ENCODE results near the gene CEACAM16.
A peak's percentile ranks its signal among the peaks of the same experiment; 100 is the strongest.

DNA sequence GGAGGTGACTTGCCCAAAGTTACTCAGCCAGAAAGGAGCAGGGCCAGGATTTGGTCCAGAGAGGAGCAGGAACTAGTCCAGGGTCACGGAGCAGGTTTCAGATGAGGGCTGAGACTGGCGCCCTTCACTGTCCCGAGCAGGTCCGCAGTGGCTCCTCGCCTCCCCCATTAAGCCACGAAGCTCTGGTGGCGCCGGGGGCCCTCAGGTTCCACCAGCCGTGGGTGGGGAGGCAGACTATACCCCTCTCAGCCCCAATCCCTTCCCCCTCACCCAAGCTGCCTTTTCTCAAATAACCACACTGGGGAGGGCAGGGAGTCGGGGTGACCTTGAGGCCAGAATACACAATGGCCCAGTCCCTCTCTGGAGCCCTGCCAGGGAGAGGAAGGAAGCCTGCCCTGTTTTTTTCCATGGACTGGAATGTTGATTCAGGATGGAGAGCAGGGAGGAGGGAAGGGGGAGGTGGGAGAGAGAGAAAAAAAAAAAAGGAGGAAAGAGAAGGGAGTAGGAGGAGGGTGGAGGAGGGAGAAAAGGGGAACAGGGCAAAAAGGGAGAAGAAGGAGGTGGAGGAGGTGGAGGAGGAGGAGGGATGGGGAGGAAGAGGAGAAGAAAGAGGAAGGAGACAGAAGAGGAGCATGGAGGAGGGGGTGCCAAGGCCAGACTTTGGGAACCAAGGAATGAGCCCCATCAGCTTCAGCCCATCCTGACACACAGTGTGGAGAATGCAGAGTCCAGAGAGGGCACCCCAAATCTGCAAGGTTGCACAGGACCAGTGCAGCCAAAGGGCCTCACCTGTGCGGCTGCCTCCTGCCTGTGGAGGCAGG is 19.7 kb downstream of the CEACAM16 start:
- TF ChIP-seq, protein P1, sequence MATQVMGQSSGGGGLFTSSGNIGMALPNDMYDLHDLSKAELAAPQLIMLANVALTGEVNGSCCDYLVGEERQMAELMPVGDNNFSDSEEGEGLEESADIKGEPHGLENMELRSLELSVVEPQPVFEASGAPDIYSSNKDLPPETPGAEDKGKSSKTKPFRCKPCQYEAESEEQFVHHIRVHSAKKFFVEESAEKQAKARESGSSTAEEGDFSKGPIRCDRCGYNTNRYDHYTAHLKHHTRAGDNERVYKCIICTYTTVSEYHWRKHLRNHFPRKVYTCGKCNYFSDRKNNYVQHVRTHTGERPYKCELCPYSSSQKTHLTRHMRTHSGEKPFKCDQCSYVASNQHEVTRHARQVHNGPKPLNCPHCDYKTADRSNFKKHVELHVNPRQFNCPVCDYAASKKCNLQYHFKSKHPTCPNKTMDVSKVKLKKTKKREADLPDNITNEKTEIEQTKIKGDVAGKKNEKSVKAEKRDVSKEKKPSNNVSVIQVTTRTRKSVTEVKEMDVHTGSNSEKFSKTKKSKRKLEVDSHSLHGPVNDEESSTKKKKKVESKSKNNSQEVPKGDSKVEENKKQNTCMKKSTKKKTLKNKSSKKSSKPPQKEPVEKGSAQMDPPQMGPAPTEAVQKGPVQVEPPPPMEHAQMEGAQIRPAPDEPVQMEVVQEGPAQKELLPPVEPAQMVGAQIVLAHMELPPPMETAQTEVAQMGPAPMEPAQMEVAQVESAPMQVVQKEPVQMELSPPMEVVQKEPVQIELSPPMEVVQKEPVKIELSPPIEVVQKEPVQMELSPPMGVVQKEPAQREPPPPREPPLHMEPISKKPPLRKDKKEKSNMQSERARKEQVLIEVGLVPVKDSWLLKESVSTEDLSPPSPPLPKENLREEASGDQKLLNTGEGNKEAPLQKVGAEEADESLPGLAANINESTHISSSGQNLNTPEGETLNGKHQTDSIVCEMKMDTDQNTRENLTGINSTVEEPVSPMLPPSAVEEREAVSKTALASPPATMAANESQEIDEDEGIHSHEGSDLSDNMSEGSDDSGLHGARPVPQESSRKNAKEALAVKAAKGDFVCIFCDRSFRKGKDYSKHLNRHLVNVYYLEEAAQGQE (IDR thresholded peaks at IDR 0.05; ENCODE audit: insufficient read depth in 1 of 2, low read depth in 2 of 2, low read length in 2 of 2), result peak in 1 of 2 experiments; percentile 47; a peak in 1 of 4 replicates
- TF ChIP-seq TAF1 (IDR thresholded peaks at IDR 0.05; ENCODE audit: borderline replicate concordance, insufficient read depth, low read length), result no peak
- 0 out of 2 replicates have a peak, but pooled peaks have one; percentile 29 for TF ChIP-seq POLR2AphosphoS5 (IDR thresholded peaks at IDR 0.05; ENCODE audit: low read depth, low read length)
- peak; percentile 63 for TF ChIP-seq FOXP2 (optimal IDR thresholded peaks at IDR 0.05; ENCODE audit: borderline replicate concordance, extremely low read depth, extremely low read length, insufficient read depth)

Data from PFSK-1 (cell line).